ENCODE data around the gene POR. TPM values are rescaled to one million over a fixed set of nuclear protein-coding genes. Genes with fewer than 3 reads are reported as not detected.

POR gene
- polyA plus RNA-seq, 4 donors = 80.5 to 461 (median 262) TPM

- no peak overlapping the region for H3K4me3 ChIP-seq (ENCODE audit: low read depth in 1 of 3, low read length in 3 of 3)
- DNase-seq (no peak), FAIRE-seq (no peak)
- no peak overlapping the region for H3K27ac ChIP-seq (ENCODE audit: low read depth in 1 of 3, low read length in 2 of 3)
- H3K27me3 ChIP-seq (ENCODE audit: control insufficient read depth in 3 of 3, insufficient read depth in 3 of 3, low read length in 3 of 3) = no peaks in the 10 kb centered on the region
- 67 to 85% (median 78%) methylated on average over 4 of the region's 4 CpGs for WGBS, 3 donors
- H3K9me3 ChIP-seq (ENCODE audit: control insufficient read depth in 2 of 2, insufficient read depth in 1 of 2, low read depth in 1 of 2, low read length in 1 of 2) = peaks cover 0 to 5% of the 10 kb centered on the region in 2 donors
- H3K36me3 ChIP-seq (ENCODE audit: control insufficient read depth in 3 of 3, insufficient read depth in 2 of 3, low read depth in 1 of 3, low read length in 3 of 3) = peaks cover 0 to 22% (median 0%) of the 10 kb centered on the region in 3 donors
- H3K4me1 ChIP-seq (ENCODE audit: control insufficient read depth in 3 of 3, insufficient read depth in 2 of 3, low read depth in 1 of 3, low read length in 2 of 3) = no peaks in the 10 kb centered on the region
These were observed 13.6 kb downstream of the POR start for GRCh38 chr7:75928568-75928914.

DNA sequence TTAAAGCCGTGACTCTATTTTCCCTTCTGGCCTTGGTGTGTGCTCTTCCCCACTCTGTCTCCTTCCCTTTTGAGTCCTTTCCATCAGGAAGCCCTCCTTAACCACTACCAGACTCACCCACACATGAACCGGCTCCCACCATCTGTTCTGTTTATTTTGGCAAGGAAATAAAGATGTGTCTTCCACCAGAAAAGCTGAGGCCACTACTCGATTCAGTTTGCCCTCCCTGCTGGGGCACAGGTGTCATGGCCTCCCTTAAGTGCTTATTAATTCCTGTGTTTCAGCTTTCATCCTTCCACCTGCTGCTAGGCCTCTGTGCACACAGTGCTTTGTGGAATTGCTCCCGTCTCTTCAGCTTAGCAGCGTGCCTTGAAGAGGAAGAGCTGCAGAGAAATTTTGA, 16.7 kb downstream of the POR start:
- Histone ChIP-seq H3K4me1 (ENCODE audit: control insufficient read depth in 3 of 3, insufficient read depth in 2 of 3, low read depth in 1 of 3, low read length in 2 of 3) (peaks cover 0 to 5% (median 0%) of the 10 kb centered on the region in 3 donors), H3K9me3 (ENCODE audit: control insufficient read depth in 2 of 2, insufficient read depth in 1 of 2, low read depth in 1 of 2, low read length in 1 of 2) (peaks cover 0 to 15% of the 10 kb centered on the region in 2 donors), H3K4me3 (ENCODE audit: low read depth in 1 of 3, low read length in 3 of 3) (no peak overlapping the region), H3K27me3 (ENCODE audit: control insufficient read depth in 3 of 3, insufficient read depth in 3 of 3, low read length in 3 of 3) (no peaks in the 10 kb centered on the region), H3K27ac (ENCODE audit: low read depth in 1 of 3, low read length in 2 of 3) (no peak overlapping the region), H3K36me3 (ENCODE audit: control insufficient read depth in 3 of 3, insufficient read depth in 2 of 3, low read depth in 1 of 3, low read length in 3 of 3) (peaks cover 0 to 30% (median 0%) of the 10 kb centered on the region in 3 donors)
- DNase-seq = no peak
- 49 to 62% (median 56%) methylated on average over 5 of the region's 5 CpGs for WGBS, 3 donors
- FAIRE-seq = no peak

DNA sequence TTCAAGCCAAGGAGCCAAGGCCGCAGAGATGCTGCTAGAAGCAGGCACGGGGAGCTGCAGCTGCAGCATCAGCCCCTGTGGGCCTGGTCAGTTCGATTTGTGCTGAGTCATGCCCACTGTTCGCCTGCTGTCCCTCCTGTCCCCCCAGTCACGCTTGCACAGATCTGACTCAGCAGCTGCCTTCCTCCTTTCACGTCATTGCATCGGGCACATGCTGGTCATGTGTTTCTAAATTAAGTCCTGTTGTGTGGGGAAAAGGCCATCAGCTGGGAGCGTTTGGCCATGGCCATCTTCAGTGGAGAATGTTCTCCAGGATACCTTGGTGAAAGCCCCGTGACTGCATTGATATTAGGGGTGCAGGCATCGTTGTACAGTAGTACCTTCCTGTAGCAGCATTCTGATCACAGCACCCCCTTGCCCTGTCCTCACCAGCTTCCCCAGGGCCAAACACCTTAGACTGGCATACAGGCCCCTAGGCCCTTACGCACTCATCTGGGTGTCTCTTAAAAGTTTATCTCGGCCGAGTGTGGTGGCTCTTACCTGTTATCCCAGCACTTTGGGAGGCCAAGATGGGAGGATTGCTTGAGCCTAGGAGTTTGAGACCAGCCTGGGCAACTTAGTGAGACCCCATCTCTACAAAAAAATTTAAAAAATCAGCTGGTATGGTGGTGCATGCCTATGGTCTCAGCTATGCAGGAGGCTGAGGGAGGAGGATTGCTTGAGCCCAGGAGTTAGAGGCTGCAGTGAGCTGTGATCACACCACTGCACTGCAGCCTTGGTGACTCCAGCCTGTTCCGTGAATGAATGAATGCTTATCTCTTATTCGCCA, 23.2 kb downstream of the POR start:
- Histone ChIP-seq H3K36me3 (ENCODE audit: control insufficient read depth in 3 of 3, insufficient read depth in 2 of 3, low read depth in 1 of 3, low read length in 3 of 3) (peaks cover 0 to 43% (median 4%) of the 10 kb centered on the region in 3 donors), H3K4me3 (ENCODE audit: low read depth in 1 of 3, low read length in 3 of 3) (no peak overlapping the region), H3K9me3 (ENCODE audit: control insufficient read depth in 2 of 2, insufficient read depth in 1 of 2, low read depth in 1 of 2, low read length in 1 of 2) (peaks cover 0 to 11% of the 10 kb centered on the region in 2 donors), H3K27ac (ENCODE audit: low read depth in 1 of 3, low read length in 2 of 3) (no peak overlapping the region), H3K4me1 (ENCODE audit: control insufficient read depth in 3 of 3, insufficient read depth in 2 of 3, low read depth in 1 of 3, low read length in 2 of 3) (peaks cover 0 to 5% (median under 1%) of the 10 kb centered on the region in 3 donors), H3K27me3 (ENCODE audit: control insufficient read depth in 3 of 3, insufficient read depth in 3 of 3, low read length in 3 of 3) (no peaks in the 10 kb centered on the region)
- WGBS, 3 donors = 82 to 93% (median 88%) methylated on average over 15 of the region's 15 CpGs
- DNase-seq (no peak), FAIRE-seq (no peak)

DNA sequence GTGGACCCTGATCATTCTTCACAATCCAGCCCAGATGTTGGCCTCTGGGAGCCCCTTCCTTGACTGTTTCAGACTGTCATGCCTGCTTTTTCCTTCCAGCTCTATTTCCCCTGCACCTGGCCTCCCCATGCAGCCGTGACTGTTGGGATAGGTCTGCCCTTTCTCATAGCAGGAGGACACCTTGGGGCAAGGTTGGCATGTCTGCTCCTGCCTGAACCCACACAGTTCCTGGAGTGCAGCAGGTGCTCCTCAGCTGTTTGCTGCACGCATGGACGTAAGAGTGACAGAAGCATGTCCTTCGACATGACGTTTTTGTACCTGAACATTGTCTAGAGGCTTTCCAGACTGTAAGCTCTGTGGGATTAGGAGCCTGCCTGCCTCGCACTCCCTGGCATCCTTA, 24.0 kb downstream of the POR start:
- H3K36me3 ChIP-seq (ENCODE audit: control insufficient read depth in 3 of 3, insufficient read depth in 2 of 3, low read depth in 1 of 3, low read length in 3 of 3) = peaks cover 0 to 44% (median 4%) of the 10 kb centered on the region in 3 donors
- DNase-seq (no peak), FAIRE-seq (no peak)
- peaks cover 0 to 11% of the 10 kb centered on the region in 2 donors for H3K9me3 ChIP-seq (ENCODE audit: control insufficient read depth in 2 of 2, insufficient read depth in 1 of 2, low read depth in 1 of 2, low read length in 1 of 2)
- H3K4me1 ChIP-seq (ENCODE audit: control insufficient read depth in 3 of 3, insufficient read depth in 2 of 3, low read depth in 1 of 3, low read length in 2 of 3) = peaks cover 0 to 5% (median 2%) of the 10 kb centered on the region in 3 donors
- no peak overlapping the region for H3K27ac ChIP-seq (ENCODE audit: low read depth in 1 of 3, low read length in 2 of 3)
- 84 to 96% (median 91%) methylated on average over 6 of the region's 6 CpGs for WGBS, 3 donors
- no peak overlapping the region for H3K4me3 ChIP-seq (ENCODE audit: low read depth in 1 of 3, low read length in 3 of 3)
- no peaks in the 10 kb centered on the region for H3K27me3 ChIP-seq (ENCODE audit: control insufficient read depth in 3 of 3, insufficient read depth in 3 of 3, low read length in 3 of 3)

DNA sequence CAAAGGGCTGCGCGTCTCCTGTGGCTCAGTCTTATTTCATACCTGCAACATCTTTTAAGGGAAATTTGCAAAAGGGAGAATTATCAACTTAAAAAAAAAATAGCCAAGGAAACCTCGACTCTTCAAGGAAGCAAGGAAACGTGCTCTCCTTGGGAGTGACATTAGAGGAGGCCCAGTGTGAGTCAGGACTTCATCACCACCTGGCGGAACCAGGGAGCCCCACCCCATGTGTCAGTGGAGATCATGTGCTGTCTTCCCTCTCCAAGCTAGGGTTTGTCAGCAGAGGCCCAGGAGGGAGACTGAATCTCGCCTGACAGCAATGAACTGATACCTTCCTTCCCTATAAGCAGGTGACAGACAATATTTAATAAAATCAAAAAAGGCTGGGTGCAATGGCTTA, 28.9 kb downstream of the POR start:
- 46 to 70% (median 47%) methylated on average over 6 of the region's 6 CpGs for WGBS, 3 donors
- Histone ChIP-seq H3K27ac (ENCODE audit: low read depth in 1 of 3, low read length in 2 of 3) (peak overlapping the region; percentile 29 to 96 (median 73)), H3K4me3 (ENCODE audit: low read depth in 1 of 3, low read length in 3 of 3) (no peak overlapping the region), H3K27me3 (ENCODE audit: control insufficient read depth in 3 of 3, insufficient read depth in 3 of 3, low read length in 3 of 3) (no peaks in the 10 kb centered on the region), H3K36me3 (ENCODE audit: control insufficient read depth in 3 of 3, insufficient read depth in 2 of 3, low read depth in 1 of 3, low read length in 3 of 3) (peaks cover 0 to 40% (median 0%) of the 10 kb centered on the region in 3 donors), H3K9me3 (ENCODE audit: control insufficient read depth in 2 of 2, insufficient read depth in 1 of 2, low read depth in 1 of 2, low read length in 1 of 2) (peaks cover 0 to 5% of the 10 kb centered on the region in 2 donors), H3K4me1 (ENCODE audit: control insufficient read depth in 3 of 3, insufficient read depth in 2 of 3, low read depth in 1 of 3, low read length in 2 of 3) (peaks cover 13 to 22% (median 14%) of the 10 kb centered on the region in 3 donors)
- peak; percentile 79 to 89 for DNase-seq
- no peak for FAIRE-seq

DNA sequence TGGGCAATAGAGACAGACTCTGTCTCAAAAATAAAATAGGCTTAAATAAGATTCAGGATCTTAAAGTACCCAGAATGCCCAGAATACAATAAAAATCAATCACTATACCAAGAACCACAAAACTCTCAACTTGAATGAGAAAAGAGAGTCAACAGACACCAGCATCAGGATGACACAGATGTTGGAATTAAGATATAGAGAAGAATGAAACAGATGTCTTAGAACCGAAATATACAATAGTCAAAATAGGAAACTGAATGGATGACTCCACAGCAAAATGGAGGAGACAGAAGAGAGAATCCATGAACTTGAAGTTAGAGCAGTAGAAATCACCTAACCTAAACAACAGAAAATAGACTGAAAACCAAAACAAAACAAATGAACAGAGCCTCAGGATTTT, 29.6 kb downstream of the POR start:
- FAIRE-seq (no peak), DNase-seq (no peak)
- Histone ChIP-seq H3K27me3 (ENCODE audit: control insufficient read depth in 3 of 3, insufficient read depth in 3 of 3, low read length in 3 of 3) (no peaks in the 10 kb centered on the region), H3K9me3 (ENCODE audit: control insufficient read depth in 2 of 2, insufficient read depth in 1 of 2, low read depth in 1 of 2, low read length in 1 of 2) (peaks cover 0 to 5% of the 10 kb centered on the region in 2 donors), H3K27ac (ENCODE audit: low read depth in 1 of 3, low read length in 2 of 3) (peak overlapping the region; percentile 73 to 96 (median 95)), H3K36me3 (ENCODE audit: control insufficient read depth in 3 of 3, insufficient read depth in 2 of 3, low read depth in 1 of 3, low read length in 3 of 3) (peaks cover 0 to 36% (median 0%) of the 10 kb centered on the region in 3 donors), H3K4me3 (ENCODE audit: low read depth in 1 of 3, low read length in 3 of 3) (no peak overlapping the region), H3K4me1 (ENCODE audit: control insufficient read depth in 3 of 3, insufficient read depth in 2 of 3, low read depth in 1 of 3, low read length in 2 of 3) (peaks cover 13 to 22% (median 14%) of the 10 kb centered on the region in 3 donors)
- WGBS, 3 donors = 95 to 97% (median 97%) methylated on average over 1 of the region's 1 CpG

GRCh38 chr7:75945297-75946168, 30.6 kb downstream of the POR start:
- Histone ChIP-seq H3K27me3 (ENCODE audit: control insufficient read depth in 3 of 3, insufficient read depth in 3 of 3, low read length in 3 of 3) (no peaks in the 10 kb centered on the region), H3K4me3 (ENCODE audit: low read depth in 1 of 3, low read length in 3 of 3) (no peak overlapping the region), H3K36me3 (ENCODE audit: control insufficient read depth in 3 of 3, insufficient read depth in 2 of 3, low read depth in 1 of 3, low read length in 3 of 3) (peaks cover 0 to 33% (median 0%) of the 10 kb centered on the region in 3 donors), H3K4me1 (ENCODE audit: control insufficient read depth in 3 of 3, insufficient read depth in 2 of 3, low read depth in 1 of 3, low read length in 2 of 3) (peaks cover 13 to 22% (median 14%) of the 10 kb centered on the region in 3 donors), H3K27ac (ENCODE audit: low read depth in 1 of 3, low read length in 2 of 3) (peak overlapping the region; percentile 73 to 96 (median 95)), H3K9me3 (ENCODE audit: control insufficient read depth in 2 of 2, insufficient read depth in 1 of 2, low read depth in 1 of 2, low read length in 1 of 2) (peaks cover 0 to 5% of the 10 kb centered on the region in 2 donors)
- 34 to 67% (median 54%) methylated on average over 8 of the region's 8 CpGs for WGBS, 3 donors
- DNase-seq (peak; percentile 84 to 94), FAIRE-seq (no peak)

DNA sequence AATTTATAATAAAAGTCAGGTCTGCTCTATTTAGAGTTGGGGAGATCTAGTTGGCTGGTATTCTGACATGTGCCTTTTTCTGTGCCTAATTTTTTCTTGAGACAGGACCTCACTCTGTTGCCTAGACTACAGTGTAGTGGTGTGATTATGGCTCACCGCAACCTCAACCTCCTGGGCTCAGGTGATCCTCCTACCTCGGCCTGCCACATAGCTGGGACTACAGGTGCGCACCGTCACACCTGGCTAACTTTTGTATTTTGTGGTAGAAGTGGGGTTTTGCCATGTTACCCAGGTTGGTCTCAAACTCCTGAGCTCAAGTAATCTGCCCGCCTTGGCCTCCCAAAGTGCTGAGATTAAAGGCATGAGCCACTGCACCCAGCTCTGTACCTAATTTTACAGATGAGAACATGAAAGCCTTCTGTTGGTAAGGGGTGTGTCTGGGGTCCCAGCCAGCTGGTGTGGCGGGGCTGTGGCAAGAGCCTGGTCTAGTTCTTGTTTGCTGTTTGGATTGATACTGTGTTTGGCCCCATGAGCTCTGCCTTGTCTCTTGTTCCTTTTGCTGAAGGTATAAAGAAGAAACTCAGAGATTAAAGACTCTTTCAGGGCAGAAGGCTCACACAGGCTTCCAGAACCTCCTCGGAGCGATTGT, 31.4 kb downstream of the POR start:
- DNase-seq = no peak
- 82 to 83% (median 83%) methylated on average over 8 of the region's 8 CpGs for WGBS, 3 donors
- FAIRE-seq = no peak
- Histone ChIP-seq H3K9me3 (ENCODE audit: control insufficient read depth in 2 of 2, insufficient read depth in 1 of 2, low read depth in 1 of 2, low read length in 1 of 2) (peaks cover 0 to 5% of the 10 kb centered on the region in 2 donors), H3K36me3 (ENCODE audit: control insufficient read depth in 3 of 3, insufficient read depth in 2 of 3, low read depth in 1 of 3, low read length in 3 of 3) (peaks cover 0 to 27% (median 0%) of the 10 kb centered on the region in 3 donors), H3K4me3 (ENCODE audit: low read depth in 1 of 3, low read length in 3 of 3) (no peak overlapping the region), H3K27ac (ENCODE audit: low read depth in 1 of 3, low read length in 2 of 3) (peak overlapping the region; percentile 73 to 95 (median 89)), H3K4me1 (ENCODE audit: control insufficient read depth in 3 of 3, insufficient read depth in 2 of 3, low read depth in 1 of 3, low read length in 2 of 3) (peaks cover 13 to 22% (median 14%) of the 10 kb centered on the region in 3 donors), H3K27me3 (ENCODE audit: control insufficient read depth in 3 of 3, insufficient read depth in 3 of 3, low read length in 3 of 3) (no peaks in the 10 kb centered on the region)

All from small intestine (tissue), 7 donors.